ENCODE measurements around the gene AGR3. TPM values are rescaled to one million over a fixed set of nuclear protein-coding genes. Genes with fewer than 3 reads are reported as not detected.

AGR3 gene
- total RNA-seq, 1 experiment from 2014 or later, result not detected

DNA sequence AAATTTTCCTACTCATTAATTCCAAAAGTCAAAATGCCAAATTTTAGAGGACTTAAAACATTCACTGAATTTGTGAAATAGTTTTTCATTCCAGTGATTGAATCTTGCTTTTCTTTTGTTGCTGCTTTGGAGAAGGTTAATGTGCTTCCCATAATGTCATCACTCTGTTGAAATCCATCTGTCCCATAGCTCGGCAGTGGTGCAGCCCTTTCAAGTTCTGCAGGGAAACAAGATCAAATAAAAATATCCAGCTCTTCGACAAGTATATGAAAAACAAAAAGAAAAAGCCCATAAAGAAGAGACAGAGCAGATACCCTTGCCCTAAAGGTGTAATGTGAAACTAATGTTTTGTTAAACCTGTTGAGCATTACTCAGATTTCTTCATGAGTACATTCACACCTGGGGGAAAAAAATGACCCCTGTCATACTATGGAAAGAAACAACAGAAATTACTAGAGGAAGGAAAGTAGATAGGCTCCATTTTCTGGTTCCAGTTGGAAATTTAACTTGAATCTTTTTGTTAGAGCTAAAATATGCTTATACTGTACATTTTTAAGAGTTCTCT is 35.1 kb downstream of the AGR3 start:
- CTCF ChIA-PET, result no interaction called here
- no peak overlapping the region for H3K27ac ChIP-seq (ENCODE audit: low read depth, low read length)
- POLR2A ChIA-PET, result no interaction called here

DNA sequence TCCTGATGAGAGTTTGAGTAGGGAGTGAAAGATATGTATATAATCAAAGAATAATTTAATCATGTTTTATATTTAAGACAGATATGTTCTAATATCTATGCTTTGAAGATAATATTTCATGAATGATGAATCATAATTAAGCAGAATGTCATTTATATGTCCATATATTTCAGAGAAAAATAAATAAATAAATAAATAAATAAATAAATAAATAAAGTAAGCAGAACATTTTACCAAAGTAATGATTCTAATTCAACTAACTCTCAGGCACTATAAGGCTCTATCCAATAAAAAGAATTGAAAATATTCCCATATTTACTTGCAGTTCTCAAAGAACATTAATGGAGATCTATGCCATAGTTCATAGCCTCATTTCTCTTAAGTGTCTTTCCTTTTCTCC is 36.0 kb downstream of the AGR3 start:
- no peaks in the 10 kb centered on the region for H3K9me3 ChIP-seq (ENCODE audit: control insufficient read depth in 1 of 2, insufficient read depth in 1 of 2, low read depth in 1 of 2, low read length in 2 of 2)
- H2AFZ ChIP-seq (ENCODE audit: low read depth, low read length, poor library complexity, severe bottlenecking), result no peak overlapping the region
- peaks cover 3 to 6% of the 10 kb centered on the region in 2 experiments; a peak in 2 of 4 replicates for H3K4me1 ChIP-seq (ENCODE audit: control insufficient read depth in 1 of 2, insufficient read depth in 2 of 2, low read length in 2 of 2)
- no TSS peak for BruUV-seq (replicated peaks)
- ChIA-PET POLR2A (no interaction called here), CTCF (no interaction called here), RAD21 (ENCODE audit: low non-redundant PET in 1 of 2, low total read pairs in 2 of 2, uncharacterized antibody in 2 of 2, unreplicated experiment in 2 of 2) (no interaction called here)
- H3K9ac ChIP-seq (ENCODE audit: low read length), result no peak overlapping the region
- no peak overlapping the region for H3K4me3 ChIP-seq (replicated peaks in 1 of 2; ENCODE audit: low read depth in 1 of 2, low read length in 2 of 2)
- intact Hi-C loops (cut with micrococcal nuclease), result no loop called here
- DNase-seq (ENCODE audit: low read depth, low spot score) (no peak), ATAC-seq (no peak)
- H3K4me2 ChIP-seq (ENCODE audit: low read length), result no peak overlapping the region
- H3K79me2 ChIP-seq (ENCODE audit: insufficient read depth, low read length), result no peaks in the 10 kb centered on the region
- TF ChIP-seq CEBPB (IDR thresholded peaks at IDR 0.05; ENCODE audit: low read depth), result no peak
- TF ChIP-seq, protein P1, sequence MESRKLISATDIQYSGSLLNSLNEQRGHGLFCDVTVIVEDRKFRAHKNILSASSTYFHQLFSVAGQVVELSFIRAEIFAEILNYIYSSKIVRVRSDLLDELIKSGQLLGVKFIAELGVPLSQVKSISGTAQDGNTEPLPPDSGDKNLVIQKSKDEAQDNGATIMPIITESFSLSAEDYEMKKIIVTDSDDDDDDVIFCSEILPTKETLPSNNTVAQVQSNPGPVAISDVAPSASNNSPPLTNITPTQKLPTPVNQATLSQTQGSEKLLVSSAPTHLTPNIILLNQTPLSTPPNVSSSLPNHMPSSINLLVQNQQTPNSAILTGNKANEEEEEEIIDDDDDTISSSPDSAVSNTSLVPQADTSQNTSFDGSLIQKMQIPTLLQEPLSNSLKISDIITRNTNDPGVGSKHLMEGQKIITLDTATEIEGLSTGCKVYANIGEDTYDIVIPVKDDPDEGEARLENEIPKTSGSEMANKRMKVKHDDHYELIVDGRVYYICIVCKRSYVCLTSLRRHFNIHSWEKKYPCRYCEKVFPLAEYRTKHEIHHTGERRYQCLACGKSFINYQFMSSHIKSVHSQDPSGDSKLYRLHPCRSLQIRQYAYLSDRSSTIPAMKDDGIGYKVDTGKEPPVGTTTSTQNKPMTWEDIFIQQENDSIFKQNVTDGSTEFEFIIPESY (IDR thresholded peaks at IDR 0.05; ENCODE audit: extremely low read depth, insufficient replicate concordance, low read length), result no peak
- no peak for TF ChIP-seq EGR1 (IDR thresholded peaks at IDR 0.05; ENCODE audit: low read depth)
- no peak for TF ChIP-seq JUND (IDR thresholded peaks at IDR 0.05)
- TF ChIP-seq, protein P2, sequence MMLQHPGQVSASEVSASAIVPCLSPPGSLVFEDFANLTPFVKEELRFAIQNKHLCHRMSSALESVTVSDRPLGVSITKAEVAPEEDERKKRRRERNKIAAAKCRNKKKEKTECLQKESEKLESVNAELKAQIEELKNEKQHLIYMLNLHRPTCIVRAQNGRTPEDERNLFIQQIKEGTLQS (IDR thresholded peaks at IDR 0.05), result no peak
- TF ChIP-seq POLR2A (IDR thresholded peaks at IDR 0.05; ENCODE audit: borderline replicate concordance, extremely low read depth, insufficient read depth, insufficient read length), result no peak
- TF ChIP-seq, protein P3, sequence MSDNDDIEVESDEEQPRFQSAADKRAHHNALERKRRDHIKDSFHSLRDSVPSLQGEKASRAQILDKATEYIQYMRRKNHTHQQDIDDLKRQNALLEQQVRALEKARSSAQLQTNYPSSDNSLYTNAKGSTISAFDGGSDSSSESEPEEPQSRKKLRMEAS (IDR thresholded peaks at IDR 0.05), result no peak
- TF ChIP-seq, protein P4, sequence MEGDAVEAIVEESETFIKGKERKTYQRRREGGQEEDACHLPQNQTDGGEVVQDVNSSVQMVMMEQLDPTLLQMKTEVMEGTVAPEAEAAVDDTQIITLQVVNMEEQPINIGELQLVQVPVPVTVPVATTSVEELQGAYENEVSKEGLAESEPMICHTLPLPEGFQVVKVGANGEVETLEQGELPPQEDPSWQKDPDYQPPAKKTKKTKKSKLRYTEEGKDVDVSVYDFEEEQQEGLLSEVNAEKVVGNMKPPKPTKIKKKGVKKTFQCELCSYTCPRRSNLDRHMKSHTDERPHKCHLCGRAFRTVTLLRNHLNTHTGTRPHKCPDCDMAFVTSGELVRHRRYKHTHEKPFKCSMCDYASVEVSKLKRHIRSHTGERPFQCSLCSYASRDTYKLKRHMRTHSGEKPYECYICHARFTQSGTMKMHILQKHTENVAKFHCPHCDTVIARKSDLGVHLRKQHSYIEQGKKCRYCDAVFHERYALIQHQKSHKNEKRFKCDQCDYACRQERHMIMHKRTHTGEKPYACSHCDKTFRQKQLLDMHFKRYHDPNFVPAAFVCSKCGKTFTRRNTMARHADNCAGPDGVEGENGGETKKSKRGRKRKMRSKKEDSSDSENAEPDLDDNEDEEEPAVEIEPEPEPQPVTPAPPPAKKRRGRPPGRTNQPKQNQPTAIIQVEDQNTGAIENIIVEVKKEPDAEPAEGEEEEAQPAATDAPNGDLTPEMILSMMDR (IDR thresholded peaks at IDR 0.05 in 2 of 3, conservative IDR thresholded peaks at IDR 0.05 in 1 of 3; ENCODE audit: borderline replicate concordance in 1 of 3, insufficient read depth in 1 of 3, low read depth in 2 of 3, low read length in 2 of 3), result no peak
- TF ChIP-seq EZH2phosphoT487 (IDR thresholded peaks at IDR 0.05; ENCODE audit: borderline replicate concordance), result no peak
- no peak for TF ChIP-seq FOSL1 (IDR thresholded peaks at IDR 0.05; ENCODE audit: low read depth)
- no peak for TF ChIP-seq ZNF274 (IDR thresholded peaks at IDR 0.05; ENCODE audit: low read depth, low read length)
- no peak for TF ChIP-seq SIN3A (IDR thresholded peaks at IDR 0.05; ENCODE audit: low read depth)
- no peak overlapping the region for H3K27ac ChIP-seq (ENCODE audit: low read depth, low read length)
- H3K27me3 ChIP-seq (ENCODE audit: insufficient read depth, low read length), result no peaks in the 10 kb centered on the region
- H3K36me3 ChIP-seq (ENCODE audit: control insufficient read depth in 1 of 2, insufficient read depth in 2 of 2, low read length in 2 of 2), result no peaks in the 10 kb centered on the region
- no peaks in the 10 kb centered on the region for H4K20me1 ChIP-seq (ENCODE audit: insufficient read depth)
- no peaks in the 10 kb centered on the region; the same call in 1 of the 2 replicates for H3K9me2 ChIP-seq (ENCODE audit: insufficient read depth)

More for the DNA sequence above, 35.1 kb downstream of the AGR3 start:
- H3K79me2 ChIP-seq (ENCODE audit: insufficient read depth, low read length), result no peaks in the 10 kb centered on the region
- H3K9me3 ChIP-seq (ENCODE audit: control insufficient read depth in 1 of 2, insufficient read depth in 1 of 2, low read depth in 1 of 2, low read length in 2 of 2), result no peaks in the 10 kb centered on the region
- no peak for TF ChIP-seq ZNF274 (IDR thresholded peaks at IDR 0.05; ENCODE audit: low read depth, low read length)
- TF ChIP-seq RAD21 (IDR thresholded peaks at IDR 0.05; ENCODE audit: low read depth), result no peak
- TF ChIP-seq SIN3A (IDR thresholded peaks at IDR 0.05; ENCODE audit: low read depth), result no peak
- RAD21 ChIA-PET (ENCODE audit: low non-redundant PET in 1 of 2, low total read pairs in 2 of 2, uncharacterized antibody in 2 of 2, unreplicated experiment in 2 of 2), result no interaction called here
- no peak overlapping the region for H3K4me2 ChIP-seq (ENCODE audit: low read length)
- H3K9ac ChIP-seq (ENCODE audit: low read length), result no peak overlapping the region
- H3K4me1 ChIP-seq (ENCODE audit: control insufficient read depth in 1 of 2, insufficient read depth in 2 of 2, low read length in 2 of 2), result peaks cover 3 to 6% of the 10 kb centered on the region in 2 experiments; a peak in 2 of 4 replicates
- no peaks in the 10 kb centered on the region for H4K20me1 ChIP-seq (ENCODE audit: insufficient read depth)
- DNase-seq (ENCODE audit: low read depth, low spot score) (no peak), ATAC-seq (no peak)
- H3K4me3 ChIP-seq (replicated peaks in 1 of 2; ENCODE audit: low read depth in 1 of 2, low read length in 2 of 2), result no peak overlapping the region
- BruUV-seq (replicated peaks), result no TSS peak
- H3K27me3 ChIP-seq (ENCODE audit: insufficient read depth, low read length), result no peaks in the 10 kb centered on the region
- peak overlapping the region; percentile 45 for H2AFZ ChIP-seq (ENCODE audit: low read depth, low read length, poor library complexity, severe bottlenecking)
- intact Hi-C loops (cut with micrococcal nuclease), result no loop called here
- no peaks in the 10 kb centered on the region; the same call in 1 of the 2 replicates for H3K9me2 ChIP-seq (ENCODE audit: insufficient read depth)
- H3K36me3 ChIP-seq (ENCODE audit: control insufficient read depth in 1 of 2, insufficient read depth in 2 of 2, low read length in 2 of 2), result no peaks in the 10 kb centered on the region

Data from HCT116 (cell line).